ENCODE results near the gene ARID3A.

DNA sequence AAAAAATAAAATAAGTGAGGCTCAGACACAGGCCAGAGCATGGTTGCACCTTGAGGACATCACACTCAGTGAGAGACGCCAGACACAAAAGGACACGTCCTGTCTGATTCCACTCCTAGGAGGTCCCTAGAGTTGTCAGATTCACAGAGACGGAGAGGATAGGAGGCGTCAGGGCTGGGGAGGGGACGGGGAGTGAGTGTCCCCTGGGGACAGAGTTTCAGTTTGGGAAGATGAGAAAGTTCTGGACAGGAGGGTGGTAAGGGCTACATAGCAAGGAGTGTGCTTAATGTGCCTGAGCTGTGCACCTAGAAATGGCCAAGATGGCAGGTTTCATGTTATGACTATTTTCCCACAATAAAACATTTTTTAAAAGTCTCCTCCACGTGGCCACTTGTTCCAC lies 72.2 kb downstream of the ARID3A start:
- TF ChIP-seq, protein P1, sequence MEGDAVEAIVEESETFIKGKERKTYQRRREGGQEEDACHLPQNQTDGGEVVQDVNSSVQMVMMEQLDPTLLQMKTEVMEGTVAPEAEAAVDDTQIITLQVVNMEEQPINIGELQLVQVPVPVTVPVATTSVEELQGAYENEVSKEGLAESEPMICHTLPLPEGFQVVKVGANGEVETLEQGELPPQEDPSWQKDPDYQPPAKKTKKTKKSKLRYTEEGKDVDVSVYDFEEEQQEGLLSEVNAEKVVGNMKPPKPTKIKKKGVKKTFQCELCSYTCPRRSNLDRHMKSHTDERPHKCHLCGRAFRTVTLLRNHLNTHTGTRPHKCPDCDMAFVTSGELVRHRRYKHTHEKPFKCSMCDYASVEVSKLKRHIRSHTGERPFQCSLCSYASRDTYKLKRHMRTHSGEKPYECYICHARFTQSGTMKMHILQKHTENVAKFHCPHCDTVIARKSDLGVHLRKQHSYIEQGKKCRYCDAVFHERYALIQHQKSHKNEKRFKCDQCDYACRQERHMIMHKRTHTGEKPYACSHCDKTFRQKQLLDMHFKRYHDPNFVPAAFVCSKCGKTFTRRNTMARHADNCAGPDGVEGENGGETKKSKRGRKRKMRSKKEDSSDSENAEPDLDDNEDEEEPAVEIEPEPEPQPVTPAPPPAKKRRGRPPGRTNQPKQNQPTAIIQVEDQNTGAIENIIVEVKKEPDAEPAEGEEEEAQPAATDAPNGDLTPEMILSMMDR (IDR thresholded peaks at IDR 0.05): no peak
- TF ChIP-seq POLR2A (IDR thresholded peaks at IDR 0.05) (no peak), POLR2AphosphoS5 (IDR thresholded peaks at IDR 0.05) (no peak)
